Skeletal muscle tissue (tissue), 4 donors: ENCODE data around the gene ATP1A2. TPM values are rescaled to one million over a fixed set of nuclear protein-coding genes. Genes with fewer than 3 reads are reported as not detected.
A peak's percentile ranks its signal among the peaks of the same experiment; 100 is the strongest.
"Not testable (repeated sequence)": the region's sequence is repeated elsewhere in the genome, so short reads cannot be mapped to it uniquely, and the experiment has no call there.

Experiments
- H3K27ac ChIP-seq: one replicate; pipeline ENCODE4 v1.7.0; 2013; ENCODE audit warnings: mild to moderate bottlenecking, low read depth, low read length, inconsistent platforms
- H3K27me3 ChIP-seq, 3 donors: one replicate each; pipeline ENCODE4 v1.7.0; 2013; ENCODE audit warnings: low read length in 3 of 3; ENCODE audit not compliant: control insufficient read depth in 3 of 3, insufficient read depth in 3 of 3
- H3K36me3 ChIP-seq, 3 donors: one replicate each; pipeline ENCODE4 v1.7.0; 2013; ENCODE audit warnings: low read length in 3 of 3; ENCODE audit not compliant: control insufficient read depth in 3 of 3, insufficient read depth in 3 of 3
- H3K4me1 ChIP-seq, 3 donors: one replicate each; pipeline ENCODE4 v1.7.0; 2013; ENCODE audit warnings: low read length in 3 of 3, mild to moderate bottlenecking in 3 of 3; ENCODE audit not compliant: control insufficient read depth in 3 of 3, insufficient read depth in 3 of 3
- H3K4me3 ChIP-seq, 3 donors: one replicate each; pipeline ENCODE4 v1.7.0; 2013; ENCODE audit warnings: low read length in 3 of 3
- H3K9ac ChIP-seq, 3 donors: one replicate each; pipeline ENCODE4 v1.7.0; 2013; ENCODE audit warnings: low read length in 3 of 3, mild to moderate bottlenecking in 3 of 3, moderate library complexity in 2 of 3, low read depth in 1 of 3
- H3K9me3 ChIP-seq, 3 donors: one replicate each; pipeline ENCODE4 v1.7.0; 2013; ENCODE audit warnings: low read length in 3 of 3; ENCODE audit not compliant: control insufficient read depth in 3 of 3
- total RNA-seq: library from RNA; depleted of rRNA; stranded (reverse); fragments of >200 nt; gene quantifications from one replicate; pipeline ENCODE4 v1.2.3, GENCODE V29; 2014
- donor health status: Osteomylitis.

ATP1A2 gene
- total RNA-seq, 1 donor from 2014 or later: 38.1 TPM

DNA sequence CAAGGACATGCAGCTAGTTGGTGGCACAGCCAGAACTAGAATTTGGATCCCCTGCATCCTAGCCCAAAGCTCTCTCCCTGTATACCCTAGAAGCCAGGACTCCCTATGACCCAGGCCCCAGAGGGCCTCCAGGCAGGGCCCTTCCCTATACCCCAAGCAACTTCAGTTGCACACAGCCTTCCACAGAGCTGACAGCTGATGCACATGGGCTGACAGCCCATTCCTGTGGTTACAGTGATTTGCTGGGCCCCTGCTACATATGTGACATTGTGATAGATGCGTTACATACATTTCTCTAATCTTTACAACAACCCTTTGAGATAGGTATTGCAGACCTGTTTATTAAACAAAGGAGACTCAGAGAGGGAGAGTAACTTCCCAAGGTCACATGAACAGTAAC lies 5.8 kb downstream of the ATP1A2 start:
- Histone ChIP-seq H3K9ac (peak overlapping the region in 1 of 3 donors; percentile 99), H3K36me3 (peaks cover 45 to 65% (median 48%) of the 10 kb centered on the region in 3 donors), H3K4me1 (peaks cover 82 to 92% (median 82%) of the 10 kb centered on the region in 3 donors), H3K4me3 (peak overlapping the region in 1 of 3 donors; percentile 1), H3K27me3 (no peaks in the 10 kb centered on the region), H3K27ac (peak overlapping the region; percentile 96), H3K9me3 (no peaks in the 10 kb centered on the region)

DNA sequence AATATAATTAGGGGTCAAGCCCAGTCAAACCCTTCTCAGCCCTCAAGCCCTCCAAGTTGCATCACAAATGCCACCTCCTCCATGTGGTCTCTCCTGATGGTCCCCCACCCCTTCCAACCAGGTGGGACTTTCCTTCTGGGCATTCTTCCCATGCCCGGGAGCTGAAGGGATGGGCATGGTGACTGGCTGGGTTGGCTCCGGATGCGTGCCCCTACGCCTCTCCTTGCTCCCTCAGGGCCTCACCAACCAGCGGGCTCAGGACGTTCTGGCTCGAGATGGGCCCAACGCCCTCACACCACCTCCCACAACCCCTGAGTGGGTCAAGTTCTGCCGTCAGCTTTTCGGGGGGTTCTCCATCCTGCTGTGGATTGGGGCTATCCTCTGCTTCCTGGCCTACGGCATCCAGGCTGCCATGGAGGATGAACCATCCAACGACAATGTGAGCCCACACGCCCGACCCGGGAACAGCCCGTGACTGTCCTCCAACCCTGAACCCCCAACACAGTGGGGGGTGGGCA lies 7.5 kb downstream of the ATP1A2 start:
- H3K4me3 ChIP-seq: peak overlapping the region in 1 of 3 donors; percentile 35
- H3K36me3 ChIP-seq: peaks cover 52 to 62% (median 53%) of the 10 kb centered on the region in 3 donors
- H3K4me1 ChIP-seq: peaks cover 90 to 93% (median 93%) of the 10 kb centered on the region in 3 donors
- peak overlapping the region; percentile 96 for H3K27ac ChIP-seq
- H3K27me3 ChIP-seq: no peaks in the 10 kb centered on the region
- no peaks in the 10 kb centered on the region for H3K9me3 ChIP-seq
- H3K9ac ChIP-seq: peak overlapping the region; percentile 25 to 67 (median 29)

GRCh38 chr1:160123726-160124125 lies 8.2 kb downstream of the ATP1A2 start:
- Histone ChIP-seq H3K9me3 (no peaks in the 10 kb centered on the region), H3K4me1 (peaks cover 90 to 93% (median 93%) of the 10 kb centered on the region in 3 donors), H3K27ac (peak overlapping the region; percentile 96), H3K4me3 (peak overlapping the region; percentile 35 to 54 (median 45)), H3K36me3 (peaks cover 49 to 60% (median 59%) of the 10 kb centered on the region in 3 donors), H3K9ac (peak overlapping the region; percentile 50 to 70 (median 67)), H3K27me3 (no peaks in the 10 kb centered on the region)

GRCh38 chr1:160124705-160125478 lies 9.3 kb downstream of the ATP1A2 start:
- H3K36me3 ChIP-seq: peaks cover 58 to 71% (median 69%) of the 10 kb centered on the region in 3 donors
- H3K4me1 ChIP-seq: peaks cover 90 to 96% (median 94%) of the 10 kb centered on the region in 3 donors
- H3K4me3 ChIP-seq: peak overlapping the region; percentile 35 to 54 (median 45)
- peak overlapping the region; percentile 96 for H3K27ac ChIP-seq
- H3K9ac ChIP-seq: peak overlapping the region; percentile 55 to 72 (median 70)
- H3K9me3 ChIP-seq: no peaks in the 10 kb centered on the region
- no peaks in the 10 kb centered on the region for H3K27me3 ChIP-seq

GRCh38 chr1:160125746-160126145 lies 10.2 kb downstream of the ATP1A2 start:
- H3K4me3 ChIP-seq: peak overlapping the region in 1 of 3 donors; percentile 49
- no peaks in the 10 kb centered on the region for H3K9me3 ChIP-seq
- peak overlapping the region in 1 of 3 donors; percentile 72 for H3K9ac ChIP-seq
- H3K4me1 ChIP-seq: peaks cover 90 to 96% (median 94%) of the 10 kb centered on the region in 3 donors
- peaks cover 67 to 79% (median 74%) of the 10 kb centered on the region in 3 donors for H3K36me3 ChIP-seq
- no peaks in the 10 kb centered on the region for H3K27me3 ChIP-seq
- peak overlapping the region; percentile 96 for H3K27ac ChIP-seq

GRCh38 chr1:160126342-160126741 lies 10.8 kb downstream of the ATP1A2 start:
- peaks cover 66 to 78% (median 73%) of the 10 kb centered on the region in 3 donors for H3K36me3 ChIP-seq

GRCh38 chr1:160127381-160127780 lies 11.8 kb downstream of the ATP1A2 start:
- peaks cover 58 to 71% (median 66%) of the 10 kb centered on the region in 3 donors for H3K36me3 ChIP-seq
- H3K9ac ChIP-seq: peak overlapping the region; percentile 67 to 81 (median 73)
- H3K4me3 ChIP-seq: peak overlapping the region in 1 of 3 donors; percentile 61
- no peaks in the 10 kb centered on the region for H3K9me3 ChIP-seq
- H3K27me3 ChIP-seq: no peaks in the 10 kb centered on the region
- H3K4me1 ChIP-seq: peaks cover 90 to 96% (median 90%) of the 10 kb centered on the region in 3 donors
- peak overlapping the region; percentile 96 for H3K27ac ChIP-seq

More at GRCh38 chr1:160126342-160126741, 10.8 kb downstream of the ATP1A2 start:
- peak overlapping the region; percentile 96 for H3K27ac ChIP-seq
- H3K9me3 ChIP-seq, H3K27me3 ChIP-seq, H3K4me3 ChIP-seq: not testable (repeated sequence)
- H3K4me1 ChIP-seq: peaks cover 90 to 96% (median 94%) of the 10 kb centered on the region in 3 donors
- H3K9ac ChIP-seq: peak overlapping the region in 1 of 3 donors; percentile 72

DNA sequence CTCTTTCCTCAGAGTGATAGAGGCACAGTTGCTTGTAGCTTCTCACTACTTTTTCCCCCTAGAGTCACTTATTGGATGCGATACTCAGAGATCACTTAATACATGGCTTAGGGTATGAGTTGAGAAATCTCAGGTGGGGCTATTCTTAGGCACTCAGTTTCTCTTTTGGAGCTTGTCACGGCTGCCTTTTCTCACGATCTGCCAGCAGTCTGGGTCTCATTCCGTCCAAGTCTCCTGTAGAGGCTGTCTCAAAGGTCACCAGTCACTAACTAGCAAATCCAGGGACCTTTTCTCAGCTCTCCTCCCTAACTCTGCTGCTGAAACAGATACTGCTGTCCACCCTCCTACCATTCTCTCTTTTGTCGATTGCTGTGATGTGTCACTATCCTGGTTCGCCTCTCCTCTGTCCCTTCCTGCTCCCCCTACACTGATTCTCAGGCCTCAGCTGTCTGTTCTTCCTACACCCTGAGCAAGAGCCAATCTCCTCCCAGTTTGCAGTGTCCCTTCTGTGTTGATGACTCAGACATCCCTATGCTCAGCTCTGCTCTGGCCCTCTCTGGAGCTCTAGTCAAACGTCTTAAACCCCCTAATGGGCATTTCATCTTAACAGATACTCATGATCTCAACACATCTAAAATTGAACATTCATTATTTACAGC lies 12.4 kb downstream of the ATP1A2 start:
- Histone ChIP-seq H3K36me3 (peaks cover 58 to 71% (median 68%) of the 10 kb centered on the region in 3 donors), H3K9me3 (no peaks in the 10 kb centered on the region), H3K27me3 (no peaks in the 10 kb centered on the region), H3K4me3 (peak overlapping the region in 2 of 3 donors; percentile 44 to 61), H3K27ac (peak overlapping the region; percentile 96), H3K4me1 (peaks cover 91 to 96% (median 92%) of the 10 kb centered on the region in 3 donors), H3K9ac (peak overlapping the region; percentile 67 to 81 (median 73))

GRCh38 chr1:160128636-160129035 lies 13.1 kb downstream of the ATP1A2 start:
- Histone ChIP-seq H3K27ac (peak overlapping the region; percentile 96), H3K9me3 (no peaks in the 10 kb centered on the region), H3K4me1 (peaks cover 91 to 96% (median 91%) of the 10 kb centered on the region in 3 donors), H3K27me3 (no peaks in the 10 kb centered on the region), H3K9ac (peak overlapping the region; percentile 67 to 81 (median 73)), H3K4me3 (peak overlapping the region; percentile 30 to 44 (median 39)), H3K36me3 (peaks cover 59 to 71% (median 67%) of the 10 kb centered on the region in 3 donors)
